CD4-positive, alpha-beta memory T cell (primary cell): ENCODE data around the gene TRIM29. TPM values are rescaled to one million over a fixed set of nuclear protein-coding genes. Genes with fewer than 3 reads are reported as not detected.

ENCODE experiments used
- CTCF ChIA-PET: fragments of 350-600 bp; sonication (Branson Sonifier 250); formaldehyde crosslinking; loops from one replicate; lab custom pipeline; 2021; ENCODE audit warnings: inconsistent platforms; ENCODE audit not compliant: partially characterized antibody; lab: Charles Lee
- POLR2A ChIA-PET: fragments of 350-600 bp; sonication (Branson Sonifier 250); formaldehyde crosslinking; loops from one replicate; lab custom pipeline; 2021; ENCODE audit not compliant: partially characterized antibody; lab: Charles Lee
- DNase-seq, 5 donors: peaks; one replicate each; pipeline versions ENCODE4 v3.0.0 to v3.0.0-alpha.2; 2020 to 2022; ENCODE audit warnings: mixed read lengths in 1 of 5
- H3K27ac ChIP-seq: one replicate; pipeline ENCODE4 v1.7.0; 2013; ENCODE audit warnings: low read depth, low read length
- H3K27me3 ChIP-seq: 2 replicates; pipeline ENCODE4 v1.7.0; 2013; ENCODE audit warnings: mild to moderate bottlenecking, low read length, moderate library complexity; ENCODE audit not compliant: insufficient read depth
- H3K36me3 ChIP-seq: 2 replicates; pipeline ENCODE4 v1.7.0; 2013; ENCODE audit warnings: mild to moderate bottlenecking, low read length, moderate library complexity; ENCODE audit not compliant: insufficient read depth
- H3K4me1 ChIP-seq: 2 replicates; pipeline ENCODE4 v1.7.0; 2013; ENCODE audit warnings: mild to moderate bottlenecking, low read length, moderate library complexity; ENCODE audit not compliant: insufficient read depth
- H3K4me3 ChIP-seq, 2 donors: one replicate each; pipeline ENCODE4 v1.7.0; 2013; ENCODE audit warnings: low read length in 2 of 2, mild to moderate bottlenecking in 1 of 2
- H3K9me3 ChIP-seq, 2 donors: one replicate each; pipeline ENCODE4 v1.7.0; 2013; ENCODE audit warnings: low read length in 2 of 2, control low read depth in 1 of 2; ENCODE audit not compliant: control insufficient read depth in 1 of 2
- H3K27ac Mint-ChIP-seq, 7 donors: one replicate each; pipeline ENCODE4 v1.8.0; 2020 to 2021; ENCODE audit warnings: mixed read lengths in 7 of 7, mild to moderate bottlenecking in 6 of 7, inconsistent platforms in 3 of 7, moderate library complexity in 3 of 7
- H3K27me3 Mint-ChIP-seq, 2 donors: one replicate each; pipeline ENCODE4 v1.8.0; 2020 to 2021; ENCODE audit warnings: mixed read lengths in 2 of 2
- H3K36me3 Mint-ChIP-seq, 2 donors: one replicate each; pipeline ENCODE4 v1.8.0; 2020 to 2021; ENCODE audit warnings: mixed read lengths in 2 of 2, inconsistent platforms in 1 of 2, mild to moderate bottlenecking in 1 of 2
- H3K4me1 Mint-ChIP-seq, 4 donors: one replicate each; pipeline ENCODE4 v1.8.0; 2020 to 2021; ENCODE audit warnings: mixed read lengths in 4 of 4, mild to moderate bottlenecking in 1 of 4
- H3K4me3 Mint-ChIP-seq, 8 donors: one replicate each; pipeline ENCODE4 v1.8.0; 2020 to 2021; ENCODE audit warnings: mixed read lengths in 8 of 8, mild to moderate bottlenecking in 7 of 8, moderate library complexity in 6 of 8, inconsistent platforms in 3 of 8
- H3K9me3 Mint-ChIP-seq, 8 donors: one replicate each; pipeline ENCODE4 v1.8.0; 2020 to 2021; ENCODE audit warnings: mixed read lengths in 8 of 8, mild to moderate bottlenecking in 5 of 8, inconsistent platforms in 3 of 8, moderate library complexity in 1 of 8
- intact Hi-C: fragments of 100-400 bp; cut with micrococcal nuclease; formaldehyde crosslinking; loops from one replicate; pipeline ENCODE4 v1.15.1; 2023
- polyA plus RNA-seq, 2 donors: library from polyadenylated mRNA; unstranded; fragments of 300-500 nt; fragmentation: Illumina TruSeq; gene quantifications; one replicate each; pipeline ENCODE4 v1.2.3, GENCODE V29; 2021
- total RNA-seq, 2 experiments: library from RNA; stranded (reverse); gene quantifications; one replicate each; pipeline ENCODE4 v1.2.3, GENCODE V29; 2021

TRIM29 gene
- total and polyA plus RNA-seq, 4 experiments from 2014 or later = not detected

- Histone ChIP-seq H3K9me3 (no peaks in the 10 kb centered on the region), H3K36me3 (no peaks in the 10 kb centered on the region), H3K27ac (no peak overlapping the region), H3K4me1 (peaks cover 7% of the 10 kb centered on the region), H3K4me3 (no peak overlapping the region), H3K27me3 (peaks cover 26% of the 10 kb centered on the region)
- intact Hi-C loops = loop anchor here (5.0 kb wide), 1 partner anchor 517 kb away; no protein-coding TSS in a partner anchor
- Mint-ChIP-seq H3K4me3 (no peak overlapping the region), H3K36me3 (no peaks in the 10 kb centered on the region), H3K27me3 (peaks cover 55 to 60% of the 10 kb centered on the region in 2 donors), H3K27ac (no peak overlapping the region), H3K9me3 (peaks cover 0 to 21% (median 12%) of the 10 kb centered on the region in 8 donors), H3K4me1 (peaks cover 0 to 7% (median 5%) of the 10 kb centered on the region in 4 donors)
- DNase-seq = no peak
- CTCF ChIA-PET = interaction anchor here (1.0 to 2.0 kb wide), 4 partner anchors 9 to 133 kb away, joined by 3 to 7 read pairs (median 4); no protein-coding TSS in a partner anchor
- POLR2A ChIA-PET = no interaction called here
Measured at GRCh38 chr11:120169981-120170698, 32.2 kb upstream of the TRIM29 start.

GRCh38 chr11:120168960-120169681 is 31.2 kb upstream of the TRIM29 start:
- H3K4me3 Mint-ChIP-seq = peak overlapping the region; percentile 51 to 81 (median 72)
- ChIA-PET CTCF (interaction anchor here (0.7 to 2.0 kb wide), 4 partner anchors 8 to 134 kb away, joined by 3 to 7 read pairs (median 4); no protein-coding TSS in a partner anchor), POLR2A (interaction anchor here (0.7 kb wide), 1 partner anchor 60 kb away, joined by 3 read pairs; no protein-coding TSS in a partner anchor)
- peaks cover 7% of the 10 kb centered on the region for H3K4me1 ChIP-seq
- DNase-seq = peak in 4 of 5 donors; percentile 38 to 45 (median 41)
- peaks cover 26% of the 10 kb centered on the region for H3K27me3 ChIP-seq
- peaks cover 0 to 1% of the 10 kb centered on the region in 2 donors for H3K36me3 Mint-ChIP-seq
- no peaks in the 10 kb centered on the region for H3K36me3 ChIP-seq
- no peak overlapping the region for H3K27ac Mint-ChIP-seq
- peaks cover 0 to 7% (median 5%) of the 10 kb centered on the region in 4 donors for H3K4me1 Mint-ChIP-seq
- H3K4me3 ChIP-seq = peak overlapping the region in 1 of 2 donors; percentile 24
- H3K9me3 ChIP-seq = no peaks in the 10 kb centered on the region
- H3K9me3 Mint-ChIP-seq = peaks cover 0 to 28% (median 18%) of the 10 kb centered on the region in 8 donors
- intact Hi-C loops = no loop called here
- peaks cover 55 to 59% of the 10 kb centered on the region in 2 donors for H3K27me3 Mint-ChIP-seq
- no peak overlapping the region for H3K27ac ChIP-seq

GRCh38 chr11:120168108-120168959 is 30.4 kb upstream of the TRIM29 start:
- DNase-seq = no peak
- Histone ChIP-seq H3K9me3 (no peaks in the 10 kb centered on the region), H3K4me3 (peak overlapping the region in 1 of 2 donors; percentile 24), H3K36me3 (no peaks in the 10 kb centered on the region), H3K27ac (no peak overlapping the region), H3K27me3 (peaks cover 23% of the 10 kb centered on the region), H3K4me1 (peaks cover 7% of the 10 kb centered on the region)
- H3K4me1 Mint-ChIP-seq = peaks cover 0 to 7% (median 5%) of the 10 kb centered on the region in 4 donors
- H3K9me3 Mint-ChIP-seq = peaks cover 0 to 32% (median 18%) of the 10 kb centered on the region in 8 donors
- peaks cover 0 to 1% of the 10 kb centered on the region in 2 donors for H3K36me3 Mint-ChIP-seq
- no peak overlapping the region for H3K27ac Mint-ChIP-seq
- ChIA-PET CTCF (interaction anchor here (0.7 to 2.0 kb wide), 4 partner anchors 8 to 134 kb away, joined by 3 to 7 read pairs (median 4); no protein-coding TSS in a partner anchor), POLR2A (interaction anchor here (0.7 kb wide), 1 partner anchor 61 kb away, joined by 3 read pairs; no protein-coding TSS in a partner anchor)
- intact Hi-C loops = no loop called here
- H3K27me3 Mint-ChIP-seq = peaks cover 51 to 52% of the 10 kb centered on the region in 2 donors
- peak overlapping the region; percentile 51 to 81 (median 72) for H3K4me3 Mint-ChIP-seq

- ChIA-PET CTCF (no interaction called here), POLR2A (no interaction called here)
- H3K36me3 Mint-ChIP-seq = peaks cover 0 to 1% of the 10 kb centered on the region in 2 donors
- peak overlapping the region in 3 of 8 donors; percentile 17 to 67 (median 57) for H3K4me3 Mint-ChIP-seq
- H3K27ac Mint-ChIP-seq = no peak overlapping the region
- DNase-seq = no peak
- H3K9me3 Mint-ChIP-seq = peaks cover 0 to 32% (median 18%) of the 10 kb centered on the region in 8 donors
- H3K27me3 Mint-ChIP-seq = peaks cover 47 to 50% of the 10 kb centered on the region in 2 donors
- Histone ChIP-seq H3K9me3 (no peaks in the 10 kb centered on the region), H3K4me1 (peaks cover 7% of the 10 kb centered on the region), H3K4me3 (no peak overlapping the region), H3K36me3 (no peaks in the 10 kb centered on the region), H3K27me3 (peaks cover 23% of the 10 kb centered on the region), H3K27ac (no peak overlapping the region)
- H3K4me1 Mint-ChIP-seq = peaks cover 0 to 7% (median 5%) of the 10 kb centered on the region in 4 donors
- intact Hi-C loops = no loop called here
Measured at GRCh38 chr11:120167659-120168058, 29.7 kb upstream of the TRIM29 start.

GRCh38 chr11:120160436-120160835 is 22.5 kb upstream of the TRIM29 start:
- no peak overlapping the region for H3K27ac Mint-ChIP-seq
- H3K27ac ChIP-seq = no peak overlapping the region
- H3K4me3 Mint-ChIP-seq = no peak overlapping the region
- ChIA-PET POLR2A (no interaction called here), CTCF (interaction anchor here (0.7 to 1.1 kb wide), 2 partner anchors 8 to 10 kb away, joined by 3 to 4 read pairs; no protein-coding TSS in a partner anchor)
- H3K36me3 ChIP-seq = no peaks in the 10 kb centered on the region
- H3K4me1 Mint-ChIP-seq = no peaks in the 10 kb centered on the region
- no peaks in the 10 kb centered on the region for H3K27me3 ChIP-seq
- H3K4me1 ChIP-seq = no peaks in the 10 kb centered on the region
- H3K4me3 ChIP-seq = no peak overlapping the region
- peaks cover 11% of the 10 kb centered on the region in 2 donors for H3K27me3 Mint-ChIP-seq
- no peak for DNase-seq
- peaks cover 0 to 18% (median 11%) of the 10 kb centered on the region in 8 donors for H3K9me3 Mint-ChIP-seq
- H3K9me3 ChIP-seq = no peaks in the 10 kb centered on the region
- peaks cover 0 to 1% of the 10 kb centered on the region in 2 donors for H3K36me3 Mint-ChIP-seq
- intact Hi-C loops = no loop called here

GRCh38 chr11:120153221-120153620 is 15.3 kb upstream of the TRIM29 start:
- no peak overlapping the region for H3K4me3 ChIP-seq
- Mint-ChIP-seq H3K27ac (no peak overlapping the region), H3K27me3 (peaks cover 15 to 24% of the 10 kb centered on the region in 2 donors), H3K4me3 (no peak overlapping the region), H3K4me1 (no peaks in the 10 kb centered on the region), H3K36me3 (no peaks in the 10 kb centered on the region), H3K9me3 (peaks cover 0 to 11% (median 8%) of the 10 kb centered on the region in 8 donors)
- intact Hi-C loops = no loop called here
- no peaks in the 10 kb centered on the region for H3K4me1 ChIP-seq
- POLR2A ChIA-PET = no interaction called here
- CTCF ChIA-PET = no interaction called here
- no peaks in the 10 kb centered on the region for H3K36me3 ChIP-seq
- H3K27me3 ChIP-seq = no peaks in the 10 kb centered on the region
- no peak overlapping the region for H3K27ac ChIP-seq
- no peaks in the 10 kb centered on the region for H3K9me3 ChIP-seq
- DNase-seq = no peak
